ENCODE data around the gene PRXL2C. TPM values are rescaled to one million over a fixed set of nuclear protein-coding genes. Genes with fewer than 3 reads are reported as not detected.
A peak's percentile ranks its signal among the peaks of the same experiment; 100 is the strongest.

The PRXL2C gene
- total and polyA plus RNA-seq, 12 donors = 10.5 to 59.0 (median 22.2) TPM

DNA sequence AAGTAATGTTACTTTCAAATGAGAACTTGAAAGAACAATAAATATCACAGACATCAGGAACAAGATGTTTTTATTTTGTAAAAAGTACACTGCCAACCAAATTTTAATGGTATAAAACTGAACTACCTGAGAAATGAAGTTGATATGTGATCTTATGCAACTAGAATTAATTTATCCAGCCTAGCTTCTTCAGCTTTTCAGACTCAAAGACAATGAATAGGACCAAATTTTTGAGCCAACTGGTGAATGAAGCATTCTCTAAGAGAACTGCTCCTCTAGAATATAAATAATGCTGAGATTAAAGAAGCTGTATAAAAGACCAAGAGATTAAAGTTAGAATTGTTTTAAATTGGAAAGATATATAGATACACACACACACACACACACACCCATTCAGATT lies 45.4 kb downstream of the PRXL2C start:
- intact Hi-C loops (cut with DNase I) = loop anchor here in 6 of 10 donors (5.0 to 10.0 kb wide), 3 partner anchors 32 to 45 kb away; no protein-coding TSS in a partner anchor
- Histone ChIP-seq H3K27ac (no peak overlapping the region), H3K36me3 (no peaks in the 10 kb centered on the region), H3K4me1 (peaks cover 0 to 45% (median 21%) of the 10 kb centered on the region in 9 donors), H3K27me3 (peaks cover 0 to 21% (median 0%) of the 10 kb centered on the region in 7 donors), H3K4me3 (no peak overlapping the region), H3K9me3 (no peaks in the 10 kb centered on the region)
- DNase-seq = no peak
- ATAC-seq = no peak
- TF ChIP-seq, protein P1, sequence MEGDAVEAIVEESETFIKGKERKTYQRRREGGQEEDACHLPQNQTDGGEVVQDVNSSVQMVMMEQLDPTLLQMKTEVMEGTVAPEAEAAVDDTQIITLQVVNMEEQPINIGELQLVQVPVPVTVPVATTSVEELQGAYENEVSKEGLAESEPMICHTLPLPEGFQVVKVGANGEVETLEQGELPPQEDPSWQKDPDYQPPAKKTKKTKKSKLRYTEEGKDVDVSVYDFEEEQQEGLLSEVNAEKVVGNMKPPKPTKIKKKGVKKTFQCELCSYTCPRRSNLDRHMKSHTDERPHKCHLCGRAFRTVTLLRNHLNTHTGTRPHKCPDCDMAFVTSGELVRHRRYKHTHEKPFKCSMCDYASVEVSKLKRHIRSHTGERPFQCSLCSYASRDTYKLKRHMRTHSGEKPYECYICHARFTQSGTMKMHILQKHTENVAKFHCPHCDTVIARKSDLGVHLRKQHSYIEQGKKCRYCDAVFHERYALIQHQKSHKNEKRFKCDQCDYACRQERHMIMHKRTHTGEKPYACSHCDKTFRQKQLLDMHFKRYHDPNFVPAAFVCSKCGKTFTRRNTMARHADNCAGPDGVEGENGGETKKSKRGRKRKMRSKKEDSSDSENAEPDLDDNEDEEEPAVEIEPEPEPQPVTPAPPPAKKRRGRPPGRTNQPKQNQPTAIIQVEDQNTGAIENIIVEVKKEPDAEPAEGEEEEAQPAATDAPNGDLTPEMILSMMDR (IDR thresholded peaks at IDR 0.05) = no peak

DNA sequence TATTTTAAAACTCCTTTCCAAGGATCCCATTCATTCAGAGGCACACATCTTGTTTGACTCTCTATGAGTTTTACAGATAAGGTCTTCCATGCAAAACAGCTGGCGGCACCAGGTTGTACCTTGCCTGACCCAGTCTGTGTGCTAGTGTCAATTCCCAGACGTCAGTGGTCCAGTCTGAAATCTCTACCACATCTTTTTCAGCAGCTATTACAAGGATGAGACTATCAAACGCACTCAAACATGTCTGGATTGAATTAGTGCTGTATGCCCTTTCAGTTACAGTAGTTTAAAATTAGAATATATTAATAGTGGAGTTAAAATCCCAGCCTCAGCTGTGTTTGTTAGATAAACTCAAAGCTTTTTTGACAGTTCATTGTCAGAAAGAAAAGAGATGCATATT lies 47.1 kb downstream of the PRXL2C start:
- 60 to 62% methylated on average over 3 of the region's 3 CpGs for WGBS, 2 donors
- TF ChIP-seq, protein P1 (IDR thresholded peaks at IDR 0.05) = no peak
- no peak for DNase-seq

DNA sequence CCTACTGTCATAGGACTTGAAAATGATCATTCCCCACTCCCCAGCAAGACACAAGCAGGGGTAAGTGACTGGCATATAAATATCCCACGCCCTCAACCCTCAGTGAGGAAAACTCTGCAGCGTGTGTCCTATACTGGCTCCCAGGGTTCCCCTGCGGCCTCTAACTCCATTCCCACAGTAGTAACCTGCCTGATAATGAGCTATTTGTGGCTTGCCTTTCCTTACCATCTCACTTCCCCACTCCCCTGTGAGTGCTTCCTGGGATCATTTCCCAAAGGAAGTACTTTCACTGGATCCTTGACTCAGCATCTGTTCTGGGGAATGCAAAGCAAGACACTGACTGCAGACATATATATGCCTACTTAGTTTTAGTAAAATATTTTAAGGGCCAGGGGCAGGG lies 49.8 kb downstream of the PRXL2C start:
- peak overlapping the region in 6 of 10 donors; percentile 20 to 82 (median 64) for H3K27ac ChIP-seq

More for the DNA sequence above, 47.1 kb downstream of the PRXL2C start:
- Histone ChIP-seq H3K4me1 (peaks cover 0 to 49% (median 19%) of the 10 kb centered on the region in 9 donors), H3K27ac (no peak overlapping the region), H3K36me3 (no peaks in the 10 kb centered on the region), H3K4me3 (no peak overlapping the region), H3K9me3 (no peaks in the 10 kb centered on the region), H3K27me3 (peaks cover 0 to 12% (median 0%) of the 10 kb centered on the region in 7 donors)
- intact Hi-C loops (cut with DNase I) = no loop called here
- no peak for ATAC-seq

DNA sequence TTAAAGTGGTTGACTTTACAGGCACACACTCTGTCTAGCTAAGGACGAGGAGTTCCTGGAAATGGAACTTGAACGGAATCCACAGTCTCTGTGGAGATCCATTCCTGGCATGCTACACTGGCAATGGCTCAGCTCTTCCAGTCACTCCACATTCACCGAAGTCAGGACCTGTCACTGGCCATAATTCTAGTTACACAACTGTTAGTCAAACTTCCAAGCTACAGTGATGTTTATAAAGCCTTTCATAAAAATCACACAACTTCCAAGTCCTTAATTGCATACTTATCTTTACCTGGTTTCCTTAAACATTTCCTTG lies 51.2 kb downstream of the PRXL2C start:
- TF ChIP-seq, protein P1 (IDR thresholded peaks at IDR 0.05) = no peak
- Histone ChIP-seq H3K4me1 (peaks cover 0 to 34% (median 10%) of the 10 kb centered on the region in 9 donors), H3K36me3 (no peaks in the 10 kb centered on the region), H3K27ac (peak overlapping the region in 9 of 10 donors; percentile 47 to 82 (median 67)), H3K9me3 (no peaks in the 10 kb centered on the region), H3K4me3 (peak overlapping the region in 2 of 10 donors; percentile 10 to 12), H3K27me3 (no peaks in the 10 kb centered on the region)
- ATAC-seq (peak; percentile 11 to 94 (median 78)), DNase-seq (no peak)
- intact Hi-C loops (cut with DNase I) = no loop called here
- 25 to 31% methylated on average over 3 of the region's 3 CpGs for WGBS, 2 donors

More for the DNA sequence above, 49.8 kb downstream of the PRXL2C start:
- ATAC-seq (peak; percentile 57 to 79 (median 69)), DNase-seq (peak in 1 of 2 donors; percentile 19)
- TF ChIP-seq, protein P1 (IDR thresholded peaks at IDR 0.05) = no peak
- no peaks in the 10 kb centered on the region for H3K36me3 ChIP-seq
- 35 to 55% methylated on average over 3 of the region's 3 CpGs for WGBS, 2 donors
- no peak overlapping the region for H3K4me3 ChIP-seq
- H3K27me3 ChIP-seq = peaks cover 0 to 4% (median 0%) of the 10 kb centered on the region in 7 donors
- H3K4me1 ChIP-seq = peaks cover 0 to 34% (median 10%) of the 10 kb centered on the region in 9 donors
- no peaks in the 10 kb centered on the region for H3K9me3 ChIP-seq
- intact Hi-C loops (cut with DNase I) = no loop called here

All from heart right ventricle (tissue), 16 donors.